ENCODE results near the gene DDX52.

DDX52 gene

GRCh38 chr17:37574427-37574826, 68.8 kb downstream of the DDX52 start:
- DNase-seq, result no peak

- no peak for DNase-seq
Measured at GRCh38 chr17:37571674-37572073, 71.6 kb downstream of the DDX52 start.

- no peak for DNase-seq
Measured at GRCh38 chr17:37570527-37571093, 72.6 kb downstream of the DDX52 start.

GRCh38 chr17:37568350-37569053, 74.7 kb downstream of the DDX52 start:
- DNase-seq, result no peak

GRCh38 chr17:37567538-37567937, 75.7 kb downstream of the DDX52 start:
- DNase-seq, result no peak

- DNase-seq, result no peak
Measured at GRCh38 chr17:37567137-37567536, 76.1 kb downstream of the DDX52 start.

GRCh38 chr17:37564252-37564651, 79.0 kb downstream of the DDX52 start:
- DNase-seq, result no peak

- DNase-seq, result no peak
Measured at GRCh38 chr17:37562016-37562745, 81.1 kb downstream of the DDX52 start.
